Prostate gland (tissue), 2 donors: ENCODE results near the gene LRRN2.

ENCODE experiments used
- CTCF ChIP-seq, 4 experiments: fragments of 200-600 bp in 2 of 4; fragments of 450-650 bp in 2 of 4; sonication (generic) in 2 of 4; IDR thresholded peaks; 1 replicate in 3 of 4; 2 replicates in 1 of 4; pipeline ENCODE4 v1.5.1; 2016 to 2019; ENCODE audit warnings: antibody characterized with exemption in 4 of 4, mild to moderate bottlenecking in 2 of 4, moderate library complexity in 2 of 4
- POLR2A ChIP-seq: fragments of 450-650 bp; IDR thresholded peaks from one replicate; pipeline ENCODE4 v1.6.1; 2016; ENCODE audit warnings: antibody characterized with exemption, mild to moderate bottlenecking
- POLR2AphosphoS5 ChIP-seq: sonication (generic); formaldehyde crosslinking; IDR thresholded peaks from one replicate; pipeline ENCODE4 v1.6.1; 2017; ENCODE audit warnings: antibody characterized with exemption

- no peak for TF ChIP-seq POLR2AphosphoS5
- no peak for TF ChIP-seq POLR2A
- no peak for TF ChIP-seq CTCF (IDR thresholded peaks at IDR 0.05)
These were observed 101.5 kb downstream of the LRRN2 start for GRCh38 chr1:204583909-204584632.
